Right lobe of liver (tissue), 6 donors: Measurements from ENCODE around the gene SERHL2. TPM values are rescaled to one million over a fixed set of nuclear protein-coding genes. Genes with fewer than 3 reads are reported as not detected.
"Not testable (repeated sequence)": the region's sequence is repeated elsewhere in the genome, so short reads cannot be mapped to it uniquely, and the experiment has no call there.

Experiments
- ATAC-seq, 4 donors: fragments of 200-7000 bp; cut with Tn5 transposase; one replicate each; pipeline ENCODE4 v1.9.1; 2020; ENCODE audit warnings: mild to moderate bottlenecking in 4 of 4, moderate library complexity in 4 of 4
- DNase-seq, 3 donors: peaks; one replicate each; pipeline ENCODE4 v3.0.0-alpha.2; 2020
- H3K27ac ChIP-seq, 3 donors: fragments of 200-600 bp; one replicate each; pipeline ENCODE4 v1.8.0; 2022
- H3K27me3 ChIP-seq, 2 donors: fragments of 200-600 bp; one replicate each; pipeline ENCODE4 v1.8.0; 2022
- H3K36me3 ChIP-seq, 4 donors: fragments of 200-600 bp; sonication (generic) in 1 of 4; one replicate each; pipeline versions ENCODE4 v1.5.1 to v1.8.0; 2017 to 2022; ENCODE audit warnings: control low read depth in 1 of 4
- H3K4me1 ChIP-seq, 4 donors: fragments of 200-600 bp; sonication (generic) in 1 of 4; one replicate each; pipeline versions ENCODE4 v1.5.1 to v1.8.0; 2017 to 2022; ENCODE audit warnings: control low read depth in 1 of 4
- H3K4me3 ChIP-seq, 3 donors: fragments of 200-600 bp; one replicate each; pipeline ENCODE4 v1.8.0; 2022
- H3K9me3 ChIP-seq, 4 donors: fragments of 200-600 bp; sonication (generic) in 1 of 4; one replicate each; pipeline versions ENCODE4 v1.5.1 to v1.8.0; 2017 to 2022; ENCODE audit warnings: control low read depth in 1 of 4
- POLR2A ChIP-seq: fragments of 450-650 bp; IDR thresholded peaks from one replicate; pipeline ENCODE4 v1.6.1; 2017; ENCODE audit warnings: antibody characterized with exemption, mild to moderate bottlenecking
- WGBS: methylation state at CpG from one replicate; pipeline ENCODE4 v1.1.6; 2018; ENCODE audit warnings: low coverage, low lambda C conversion rate; ENCODE audit not compliant: insufficient coverage; ENCODE audit errors: missing lambda C conversion rate; 5-methylcytosine and 5-hydroxymethylcytosine counted together
- intact Hi-C, 2 donors: fragments of 100-400 bp; cut with DNase I; formaldehyde crosslinking; loops; one replicate each; pipeline versions ENCODE4 v1.11.2 to v1.14.1; 2022
- total RNA-seq, 6 experiments: library from RNA; depleted of rRNA in 2 of 6; stranded (reverse); fragments of >200 nt in 2 of 6; fragmentation: NEBNext Ultra II Directional in 3 of 6; extraction: Animal tissue kit (Norgen Biotek cat#: 25700) in 3 of 6; gene quantifications; one replicate each; pipeline versions ENCODE4 v1.1.0 to v1.2.4, GENCODE V29; 2016 to 2023
- TF ChIP-seq, protein P1 (sequence below), 4 donors: fragments of 200-600 bp in 3 of 4; fragments of 450-650 bp in 1 of 4; IDR thresholded peaks; one replicate each; pipeline versions ENCODE4 v1.5.1 to v1.8.0; 2016 to 2022; ENCODE audit warnings: antibody characterized with exemption in 4 of 4, mild to moderate bottlenecking in 2 of 4
- donor health status: DM: no; HTN: yes; CAD: no.
- donor health status: DM: no; HTN: no; CAD: no.
- donor health status: DM: no; HTN: no; CAD: no.
- donor health status: DM: no; HTN: yes; CAD: no.
- donor health status: DM: no; HTN: yes; CAD: no.

Gene SERHL2
- total RNA-seq, 6 experiments from 2014 or later = 0.29 to 2.9 (median 0.80) TPM

DNA sequence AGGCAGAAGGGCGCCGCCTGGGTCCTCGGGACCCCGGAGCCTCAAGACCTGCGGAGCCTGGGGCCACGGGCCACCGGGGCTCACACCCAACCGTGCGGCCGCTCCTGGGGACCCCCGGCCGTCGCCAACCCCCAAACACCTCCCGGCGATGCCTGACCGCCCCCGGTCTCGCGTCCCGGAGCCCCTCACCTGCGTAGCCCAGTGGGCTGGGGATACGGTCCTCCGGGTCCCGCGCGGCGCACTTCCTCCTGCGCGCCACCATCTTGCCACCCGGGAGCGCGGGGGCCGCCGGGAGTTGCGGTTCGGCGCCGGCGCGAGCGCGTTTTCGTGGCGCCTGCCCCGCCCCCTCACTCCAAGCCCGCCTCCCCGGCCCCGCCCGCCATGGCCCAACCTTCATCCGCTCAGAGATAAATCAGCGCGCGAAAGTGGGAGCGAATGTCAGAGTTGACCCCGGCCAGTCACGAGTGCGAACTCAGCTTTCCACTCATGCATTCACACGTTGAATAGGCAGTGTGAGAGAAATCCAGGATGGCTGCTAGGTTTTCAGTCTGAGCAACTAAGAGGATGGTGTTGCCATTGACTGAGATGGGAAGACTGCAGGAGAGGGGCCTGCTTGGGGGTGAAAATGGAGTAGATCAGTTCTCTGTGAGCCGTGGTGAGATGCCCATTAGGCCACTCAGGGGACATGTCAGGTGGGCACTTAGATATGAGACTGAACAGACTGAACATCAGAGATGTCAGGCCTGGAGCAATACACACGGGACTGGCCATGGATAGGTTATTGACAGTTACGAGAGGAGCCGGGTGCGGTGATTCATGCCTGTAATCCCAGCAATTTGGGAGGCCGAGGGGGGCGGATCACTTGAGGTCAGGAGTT, 34.0 kb upstream of the SERHL2 start, which contains the start of gene RRP7A:
Gene RRP7A (minus strand): TSS at position 272 of the 877 bp plus-strand sequence. CDS start 10 bp downstream, at position 262.
- peaks cover 0 to 3% (median 0%) of the 10 kb centered on the region in 4 donors for H3K4me1 ChIP-seq
- ATAC-seq (peak; percentile 89 to 95 (median 93)), DNase-seq (peak; percentile 84)
- 0% methylated on average over 8 of the region's 65 CpGs for WGBS
- no peaks in the 10 kb centered on the region for H3K9me3 ChIP-seq
- H3K27me3 ChIP-seq = no peaks in the 10 kb centered on the region
- intact Hi-C loops = no loop called here
- H3K36me3 ChIP-seq = no peaks in the 10 kb centered on the region
- peak within 1 kb of the TSS; percentile 75 to 84 (median 79) for H3K4me3 ChIP-seq
- TF ChIP-seq, protein P1, sequence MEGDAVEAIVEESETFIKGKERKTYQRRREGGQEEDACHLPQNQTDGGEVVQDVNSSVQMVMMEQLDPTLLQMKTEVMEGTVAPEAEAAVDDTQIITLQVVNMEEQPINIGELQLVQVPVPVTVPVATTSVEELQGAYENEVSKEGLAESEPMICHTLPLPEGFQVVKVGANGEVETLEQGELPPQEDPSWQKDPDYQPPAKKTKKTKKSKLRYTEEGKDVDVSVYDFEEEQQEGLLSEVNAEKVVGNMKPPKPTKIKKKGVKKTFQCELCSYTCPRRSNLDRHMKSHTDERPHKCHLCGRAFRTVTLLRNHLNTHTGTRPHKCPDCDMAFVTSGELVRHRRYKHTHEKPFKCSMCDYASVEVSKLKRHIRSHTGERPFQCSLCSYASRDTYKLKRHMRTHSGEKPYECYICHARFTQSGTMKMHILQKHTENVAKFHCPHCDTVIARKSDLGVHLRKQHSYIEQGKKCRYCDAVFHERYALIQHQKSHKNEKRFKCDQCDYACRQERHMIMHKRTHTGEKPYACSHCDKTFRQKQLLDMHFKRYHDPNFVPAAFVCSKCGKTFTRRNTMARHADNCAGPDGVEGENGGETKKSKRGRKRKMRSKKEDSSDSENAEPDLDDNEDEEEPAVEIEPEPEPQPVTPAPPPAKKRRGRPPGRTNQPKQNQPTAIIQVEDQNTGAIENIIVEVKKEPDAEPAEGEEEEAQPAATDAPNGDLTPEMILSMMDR (IDR thresholded peaks at IDR 0.05) = no peak
- TF ChIP-seq POLR2A = peak; percentile 64
- peak within 1 kb of the TSS in 2 of 3 donors; percentile 40 to 79 for H3K27ac ChIP-seq

DNA sequence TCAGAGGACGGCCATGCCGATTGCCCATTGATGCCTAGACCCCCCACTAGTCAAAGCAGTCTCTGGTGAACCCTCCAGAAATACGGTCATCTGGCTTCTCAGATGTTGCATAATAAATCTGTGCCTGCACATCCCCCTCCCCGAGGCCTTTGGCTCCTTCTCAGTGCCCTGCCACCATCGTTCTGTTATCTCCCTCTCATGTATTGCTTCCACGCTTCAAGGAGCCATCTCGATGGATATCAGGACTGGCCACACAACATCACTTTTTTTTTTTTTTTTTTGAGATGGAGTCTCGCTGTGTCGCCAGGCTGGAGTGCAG, 32.6 kb upstream of the SERHL2 start:
- Histone ChIP-seq H3K36me3 (no peaks in the 10 kb centered on the region), H3K27ac (no peak overlapping the region), H3K4me3 (no peak overlapping the region), H3K4me1 (peaks cover 0 to under 1% (median 0%) of the 10 kb centered on the region in 4 donors), H3K9me3 (no peaks in the 10 kb centered on the region), H3K27me3 (no peaks in the 10 kb centered on the region)
- DNase-seq (no peak), ATAC-seq (no peak)
- WGBS = 79% methylated on average over 7 of the region's 9 CpGs
- TF ChIP-seq, protein P1 (IDR thresholded peaks at IDR 0.05) = no peak
- intact Hi-C loops = no loop called here

DNA sequence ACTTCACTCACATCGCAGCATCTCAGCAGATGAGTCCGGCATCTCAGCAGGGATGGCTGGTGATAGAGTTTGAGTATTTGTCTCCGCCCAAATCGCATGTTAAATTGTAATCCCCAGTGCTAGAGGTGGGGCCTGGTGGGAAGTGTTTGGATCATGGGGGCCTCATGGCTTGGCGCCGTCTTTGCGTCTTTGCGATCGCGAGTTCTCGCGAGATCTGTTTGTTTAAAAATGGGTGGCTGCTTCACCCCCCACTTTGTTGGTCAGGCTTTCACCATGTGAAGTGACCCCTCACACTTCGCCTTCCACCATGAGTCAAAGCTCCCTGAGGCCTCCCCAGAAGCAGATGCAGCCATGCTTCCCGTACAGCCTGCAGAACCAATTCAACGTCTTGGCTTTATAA, 31.2 kb upstream of the SERHL2 start:
- WGBS = 97% methylated on average over 9 of the region's 15 CpGs
- peak in 1 of 3 donors; percentile 48 for DNase-seq
- H3K36me3 ChIP-seq = no peaks in the 10 kb centered on the region
- no peak overlapping the region for H3K27ac ChIP-seq
- intact Hi-C loops = no loop called here
- H3K27me3 ChIP-seq = no peaks in the 10 kb centered on the region
- no peaks in the 10 kb centered on the region for H3K4me1 ChIP-seq
- no peaks in the 10 kb centered on the region for H3K9me3 ChIP-seq
- H3K4me3 ChIP-seq = no peak overlapping the region
- TF ChIP-seq, protein P1 (IDR thresholded peaks at IDR 0.05) = no peak
- no peak for TF ChIP-seq POLR2A
- ATAC-seq = no peak

DNA sequence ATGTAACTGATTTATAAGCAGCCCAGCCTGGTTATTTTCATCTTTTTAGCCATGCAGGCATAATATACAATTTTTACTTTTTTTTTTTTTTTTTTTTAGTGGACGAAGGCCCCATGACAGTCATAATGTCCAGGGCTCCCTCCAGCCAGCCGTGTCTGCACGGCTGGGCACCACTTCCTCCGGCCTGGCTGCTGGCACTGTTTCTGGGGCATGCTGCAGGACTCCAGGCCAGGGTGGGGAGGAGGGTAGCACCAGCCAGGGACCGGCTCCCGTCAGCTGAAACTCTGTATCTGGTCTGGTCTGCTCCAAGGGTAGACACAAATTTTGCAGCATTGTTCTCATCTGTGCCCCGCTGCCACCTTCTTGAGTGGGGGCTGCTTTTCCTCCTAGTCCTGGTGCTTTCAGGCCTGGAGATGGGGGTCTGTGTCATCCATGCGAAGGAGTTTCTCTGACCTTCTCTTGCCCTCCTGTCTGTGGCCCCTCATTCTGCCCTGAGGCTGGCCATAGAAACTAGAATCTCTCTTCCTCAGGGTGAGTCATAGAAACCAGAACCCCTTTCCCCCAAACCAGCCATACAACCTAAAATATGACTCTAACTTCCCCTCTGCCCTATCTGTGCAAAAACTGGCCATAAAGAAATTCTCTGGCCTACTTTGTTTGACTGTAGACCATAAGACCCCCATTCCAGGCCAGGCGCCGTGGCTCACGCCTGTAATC, 25.0 kb upstream of the SERHL2 start:
- WGBS = 88% methylated on average over 9 of the region's 11 CpGs
- H3K27ac ChIP-seq = no peak overlapping the region
- H3K4me3 ChIP-seq = no peak overlapping the region
- H3K27me3 ChIP-seq = no peaks in the 10 kb centered on the region
- DNase-seq (no peak), ATAC-seq (no peak)
- intact Hi-C loops = no loop called here
- TF ChIP-seq POLR2A = no peak
- TF ChIP-seq, protein P1 (IDR thresholded peaks at IDR 0.05) = no peak
- no peaks in the 10 kb centered on the region for H3K36me3 ChIP-seq
- H3K9me3 ChIP-seq = no peaks in the 10 kb centered on the region
- no peaks in the 10 kb centered on the region for H3K4me1 ChIP-seq

DNA sequence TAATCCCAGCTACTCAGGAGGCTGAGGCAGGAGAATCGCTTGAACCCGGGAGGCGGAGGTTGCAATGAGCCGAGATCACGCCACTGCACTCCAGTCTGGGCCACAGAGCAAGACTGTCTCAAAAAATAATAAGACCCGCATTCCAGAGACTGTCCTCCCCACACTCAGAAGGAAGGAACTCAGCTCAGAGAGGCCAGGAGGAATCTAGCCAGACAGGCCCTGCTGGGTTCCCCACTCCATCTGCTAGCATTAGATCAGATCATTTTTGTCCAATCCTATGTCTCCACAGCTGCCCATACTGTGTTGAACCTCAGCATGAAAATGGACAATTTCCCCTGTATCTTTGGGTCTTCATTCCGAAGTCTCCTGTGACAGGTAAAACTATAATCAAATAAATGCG, 24.3 kb upstream of the SERHL2 start:
- DNase-seq, H3K4me3 ChIP-seq, intact Hi-C loops, ATAC-seq, H3K4me1 ChIP-seq, H3K36me3 ChIP-seq, H3K27me3 ChIP-seq, H3K9me3 ChIP-seq, H3K27ac ChIP-seq: not testable (repeated sequence)
- 93% methylated on average over 2 of the region's 8 CpGs for WGBS

DNA sequence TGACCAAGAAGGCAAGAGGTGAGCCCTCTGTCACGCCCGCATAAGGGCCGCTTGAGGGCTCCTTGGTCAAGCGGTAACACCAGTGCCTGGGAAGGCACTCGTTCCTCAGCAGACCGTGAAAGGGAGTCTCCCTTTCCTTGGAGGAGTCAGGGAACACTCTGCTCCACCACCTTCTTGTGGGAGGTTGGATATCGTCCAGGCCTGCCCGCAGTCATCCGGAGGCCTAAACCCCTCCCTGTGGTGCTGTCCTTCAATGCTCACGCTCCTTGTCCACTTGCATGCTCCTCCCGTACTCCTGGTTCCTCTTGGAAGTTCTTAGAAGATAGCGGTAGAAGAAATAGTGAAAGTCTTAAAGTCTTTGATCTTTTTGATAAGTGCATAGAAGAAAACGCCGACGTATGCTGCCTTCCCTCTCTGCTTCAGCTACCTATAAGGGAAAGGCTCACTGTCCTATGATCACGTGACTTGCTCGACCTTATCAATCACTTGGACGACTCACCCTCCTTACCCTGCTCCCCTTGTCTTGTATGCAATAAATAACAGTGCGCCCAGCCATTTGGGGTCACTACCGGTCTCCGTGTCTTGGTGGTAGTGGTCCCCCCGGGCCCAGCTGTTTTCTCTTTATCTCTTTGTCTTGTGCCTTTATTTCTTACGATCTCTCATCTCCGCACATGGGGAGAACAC, 22.2 kb upstream of the SERHL2 start:
- intact Hi-C loops, ATAC-seq: not testable (repeated sequence)
- WGBS = 87% methylated on average over 19 of the region's 24 CpGs

More for the DNA sequence above, 22.2 kb upstream of the SERHL2 start:
- H3K36me3 ChIP-seq, H3K9me3 ChIP-seq, H3K27me3 ChIP-seq, H3K4me1 ChIP-seq, DNase-seq, H3K4me3 ChIP-seq, H3K27ac ChIP-seq: not testable (repeated sequence)
